Renal cortical epithelial cell (primary cell): ENCODE data around the gene GSN. TPM values are rescaled to one million over a fixed set of nuclear protein-coding genes. Genes with fewer than 3 reads are reported as not detected.

Experiments
- DNase-seq: peaks from one replicate; pipeline ENCODE4 v3.0.0-alpha.2; 2011; ENCODE audit warnings: low read depth
- total RNA-seq: library from RNA; depleted of rRNA; stranded (reverse); fragments of >200 nt; gene quantifications from 2 replicates; pipeline ENCODE4 v1.2.3, GENCODE V29; 2014

GSN gene
- total RNA-seq, 1 donor from 2014 or later = 645 TPM

DNA sequence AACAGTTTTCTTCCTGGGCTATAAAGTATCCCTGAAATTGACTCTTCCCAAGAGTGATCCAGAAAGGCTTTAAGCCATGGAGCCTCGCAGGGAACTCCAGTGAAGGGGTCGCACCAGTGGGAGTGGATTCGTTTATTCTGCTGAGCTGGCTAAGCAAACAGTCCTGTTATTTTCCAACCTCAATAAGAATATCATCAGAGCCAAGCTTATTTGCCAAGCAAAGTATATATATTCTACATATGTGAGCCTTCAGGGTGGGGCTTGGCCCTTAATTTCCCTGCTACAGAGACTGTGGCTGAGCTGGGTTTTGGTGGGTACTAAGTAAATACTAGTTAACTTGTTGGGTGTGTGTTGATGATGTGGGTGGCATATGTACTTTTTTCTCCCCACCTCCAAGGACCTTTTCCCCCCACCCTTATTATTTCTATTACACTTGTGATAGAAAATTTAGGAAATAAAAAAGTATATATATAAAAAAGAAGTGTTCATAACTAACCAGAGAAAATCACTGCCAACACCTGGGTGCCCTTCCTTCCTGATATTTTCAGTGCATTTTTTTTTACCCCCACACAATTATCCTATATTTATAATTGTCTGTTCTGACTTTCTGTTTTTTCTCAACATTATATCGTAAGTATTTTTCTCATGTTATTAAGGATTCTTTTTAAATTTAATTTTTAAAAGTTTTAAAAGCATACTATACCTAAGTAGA, 5.3 kb downstream of the GSN start:
- DNase-seq = no peak

DNA sequence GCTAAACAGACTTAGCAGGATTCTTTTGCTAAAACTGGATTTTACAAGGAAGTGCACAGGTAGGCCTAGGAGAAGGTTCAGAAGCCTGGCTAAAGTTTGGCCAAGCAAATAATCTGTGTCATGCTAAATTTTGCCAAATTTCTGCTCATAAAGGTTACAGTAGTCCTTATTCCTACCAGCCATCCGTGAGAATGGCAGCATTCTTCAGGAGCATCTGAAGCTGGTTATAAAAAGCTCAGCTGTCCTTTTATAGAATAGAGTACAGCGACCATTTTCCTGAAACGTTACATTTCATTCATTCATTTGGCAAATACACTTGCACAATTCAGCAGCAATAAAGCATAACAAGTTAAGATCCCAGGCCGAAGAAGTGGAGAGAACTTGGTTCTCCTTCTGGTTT, 6.9 kb downstream of the GSN start:
- no peak for DNase-seq

DNA sequence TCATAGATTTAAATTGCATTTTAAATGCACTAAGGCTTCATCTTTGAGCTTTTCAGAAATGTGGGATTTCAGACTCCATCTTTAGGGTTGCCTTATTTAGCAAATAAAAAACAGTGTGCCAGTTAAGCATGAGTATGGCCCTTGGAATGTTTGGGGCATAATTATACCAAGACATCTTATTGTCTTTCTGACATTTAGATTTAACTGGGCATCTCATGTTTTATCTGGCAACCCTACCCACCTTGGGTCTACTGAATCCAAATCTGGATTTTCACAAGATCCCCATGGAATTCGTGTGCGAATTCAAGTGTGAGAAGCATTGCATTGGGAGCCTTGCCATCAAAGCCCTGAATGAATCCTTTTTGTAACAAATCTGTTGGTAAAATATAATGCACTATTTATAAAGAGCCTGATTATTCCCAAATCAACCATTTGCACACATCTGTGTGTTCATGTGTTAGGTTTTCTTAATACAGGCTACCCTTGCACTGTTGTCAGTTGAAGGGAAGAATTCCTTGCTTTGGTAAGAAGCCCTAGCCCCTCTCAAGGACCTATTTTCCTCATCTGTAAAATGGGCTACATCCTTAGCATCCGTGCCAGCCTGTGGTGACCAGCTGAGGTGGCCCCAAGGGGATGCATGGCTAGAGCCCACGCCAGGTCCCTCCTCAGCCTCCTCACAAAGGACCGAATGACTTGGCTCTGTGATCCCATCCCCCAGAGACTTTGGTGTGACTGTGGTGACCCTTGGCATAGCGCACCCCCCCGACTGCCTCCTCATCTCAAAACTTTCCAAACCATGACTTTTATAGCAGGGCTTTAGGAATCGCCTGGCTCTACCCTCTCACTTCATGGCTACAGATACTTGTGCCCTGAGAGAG, 8.1 kb downstream of the GSN start:
- no peak for DNase-seq

DNA sequence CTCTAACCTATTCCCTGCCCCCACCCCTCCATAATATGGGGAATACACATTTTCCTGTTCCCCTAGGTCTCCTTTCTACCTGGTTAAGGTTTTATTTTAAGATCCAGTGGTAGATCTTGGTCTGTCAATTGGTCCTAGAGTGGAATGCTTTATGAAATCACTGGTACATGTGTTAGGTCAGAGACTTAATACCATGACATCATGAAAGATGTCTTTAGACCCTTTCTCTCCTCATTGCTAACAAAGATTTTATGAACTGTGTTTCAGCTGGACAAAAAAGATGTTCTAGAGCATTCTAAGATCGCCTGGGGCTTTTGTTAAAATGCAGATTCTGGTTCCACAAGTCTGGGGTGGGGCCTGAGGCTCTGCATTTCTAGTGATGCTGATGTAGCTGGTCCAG, 9.1 kb downstream of the GSN start:
- no peak for DNase-seq

DNA sequence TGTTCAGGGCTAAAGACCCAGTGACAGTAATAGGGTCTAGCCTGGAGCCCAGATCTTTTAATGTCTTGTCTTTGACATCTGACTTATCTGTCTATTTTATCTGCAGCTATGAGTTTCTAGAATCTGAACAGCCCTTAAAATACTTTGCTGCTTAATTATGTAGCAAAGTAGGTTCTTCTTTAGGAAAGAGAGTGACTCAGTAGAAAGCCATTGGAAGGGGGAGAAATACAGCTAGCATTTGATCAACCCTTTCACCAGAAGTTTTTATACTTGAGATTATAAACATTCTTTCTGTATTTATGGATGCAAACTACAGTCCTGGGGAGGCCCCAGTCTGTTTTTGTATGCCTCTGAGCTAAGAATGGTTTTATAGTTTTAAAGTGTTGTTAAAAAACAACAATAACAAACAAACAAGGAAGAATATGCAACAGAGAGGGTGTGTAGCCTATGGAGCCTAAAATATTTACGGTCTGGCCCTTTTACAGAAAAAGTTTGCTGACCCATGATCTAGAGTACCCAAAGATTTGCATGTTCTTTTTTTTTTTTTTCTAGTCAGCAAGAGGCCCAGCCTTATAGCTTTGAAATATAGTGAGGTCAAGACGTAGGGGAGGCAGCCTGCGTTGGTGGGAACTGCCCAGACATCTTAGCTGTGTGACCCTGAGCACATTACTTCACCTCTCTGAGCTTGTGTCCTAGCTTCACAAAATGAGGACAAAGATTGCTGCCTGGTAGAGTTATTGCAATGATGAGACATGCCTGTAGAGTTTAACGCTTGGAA, 9.7 kb downstream of the GSN start:
- DNase-seq = peak; percentile 61

DNA sequence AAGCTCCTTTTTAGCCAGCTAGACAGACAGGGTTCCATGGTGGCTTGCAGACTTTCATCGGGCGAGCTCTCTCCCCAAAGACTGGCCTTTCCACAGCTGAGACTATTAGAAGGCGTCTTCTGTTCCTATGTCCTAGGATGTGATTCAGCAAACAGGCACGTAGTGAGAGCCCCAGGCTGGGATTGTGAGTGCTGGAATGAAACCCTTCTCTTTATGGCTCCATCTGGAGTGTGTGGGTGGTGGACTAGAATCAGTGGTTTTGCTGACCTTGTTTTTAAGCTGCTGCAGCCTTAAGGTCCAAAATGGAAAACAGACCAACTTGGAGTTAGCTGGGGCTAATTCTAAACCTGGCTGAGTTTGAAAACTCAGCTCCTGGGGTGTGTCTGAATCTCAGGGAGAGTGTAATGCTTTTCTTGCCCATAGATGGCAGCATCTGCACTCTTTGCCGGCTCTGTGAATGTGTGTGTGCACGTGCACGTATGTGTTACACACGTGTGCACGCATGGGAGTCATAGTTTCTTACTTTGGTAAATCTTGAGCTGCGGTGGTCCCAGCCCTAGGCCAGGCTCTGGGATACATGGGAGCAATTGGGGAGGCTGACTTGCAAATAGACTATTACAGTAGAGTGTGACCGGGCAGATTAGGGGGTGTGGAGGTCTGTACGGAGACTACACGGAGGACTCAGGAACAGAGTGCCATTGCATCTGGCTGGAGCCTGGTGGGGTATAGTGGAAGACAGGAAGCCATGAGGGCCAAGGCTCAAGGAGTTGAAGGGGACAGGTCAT, 10.7 kb downstream of the GSN start:
- peak; percentile 98 for DNase-seq

DNA sequence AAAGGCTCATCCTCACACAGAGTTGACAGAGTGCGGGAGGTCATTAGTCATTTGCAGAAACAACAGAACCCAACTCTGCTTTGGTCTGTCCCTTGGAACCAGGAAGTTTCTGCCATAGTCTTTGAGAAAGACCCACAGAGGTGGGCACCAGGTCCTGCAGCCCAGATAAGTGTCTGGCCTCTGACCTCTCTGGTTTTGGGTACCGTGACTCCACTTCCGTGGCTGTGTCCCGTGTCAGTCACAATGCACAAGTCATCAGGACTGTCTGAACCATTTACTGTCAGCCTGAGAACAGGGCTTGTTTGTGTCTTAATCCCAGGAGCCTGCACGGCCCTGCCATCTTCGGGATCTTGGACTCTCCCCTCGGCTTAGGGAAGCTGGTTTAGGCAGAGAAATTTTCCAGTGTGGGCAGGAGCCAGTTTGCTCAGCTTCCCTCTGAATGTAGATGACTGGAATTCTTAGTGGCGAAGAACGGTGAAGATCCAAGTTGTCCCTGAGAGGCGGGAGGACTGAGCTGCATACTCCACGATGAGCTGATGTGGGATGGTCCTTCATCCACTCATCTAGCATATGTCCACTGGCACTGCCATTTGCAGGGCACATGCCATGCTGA, 11.9 kb downstream of the GSN start:
- DNase-seq = no peak

DNA sequence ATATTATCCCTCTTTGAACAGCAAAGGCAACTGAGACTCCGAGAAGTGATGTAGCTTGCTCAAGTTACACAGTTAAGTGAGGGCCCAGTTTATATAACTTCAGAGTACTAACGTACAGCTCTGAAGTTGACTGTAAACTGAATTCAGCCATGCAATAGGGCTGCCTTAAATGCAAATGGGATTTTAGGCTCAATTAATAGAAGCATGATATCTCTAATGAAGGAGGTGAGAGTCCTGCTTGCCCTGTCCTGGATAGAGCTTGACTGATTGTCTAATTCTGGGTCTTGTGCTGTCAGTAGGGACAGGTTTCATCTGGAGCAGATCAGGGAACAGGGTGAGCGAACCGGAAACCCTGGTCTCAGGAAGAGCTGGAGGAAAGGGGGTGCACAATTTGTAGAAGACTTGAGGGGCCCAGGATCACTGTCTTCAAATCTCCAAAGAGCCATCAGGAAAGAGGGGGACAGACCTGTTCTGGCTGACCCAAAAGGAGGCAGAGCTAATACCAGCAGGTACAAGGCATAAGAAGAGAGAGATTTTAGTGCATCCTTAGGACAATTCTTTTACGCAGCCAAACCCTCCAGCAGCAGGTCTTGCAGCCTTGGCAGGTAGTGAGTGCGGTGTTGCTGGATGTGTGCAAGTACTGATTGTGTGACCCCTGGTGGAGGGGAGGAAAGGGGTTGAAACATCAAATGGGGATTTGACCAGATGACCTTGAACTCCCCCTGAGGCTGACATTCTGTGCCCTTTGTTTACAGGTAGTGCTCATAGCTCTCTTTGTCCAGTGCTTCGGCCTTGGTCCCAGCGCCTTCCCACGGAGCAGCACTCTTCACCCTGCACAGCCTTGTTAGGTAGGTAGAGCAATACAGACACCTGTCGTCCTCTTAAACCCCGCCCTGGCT, 13.0 kb downstream of the GSN start:
- no peak for DNase-seq

DNA sequence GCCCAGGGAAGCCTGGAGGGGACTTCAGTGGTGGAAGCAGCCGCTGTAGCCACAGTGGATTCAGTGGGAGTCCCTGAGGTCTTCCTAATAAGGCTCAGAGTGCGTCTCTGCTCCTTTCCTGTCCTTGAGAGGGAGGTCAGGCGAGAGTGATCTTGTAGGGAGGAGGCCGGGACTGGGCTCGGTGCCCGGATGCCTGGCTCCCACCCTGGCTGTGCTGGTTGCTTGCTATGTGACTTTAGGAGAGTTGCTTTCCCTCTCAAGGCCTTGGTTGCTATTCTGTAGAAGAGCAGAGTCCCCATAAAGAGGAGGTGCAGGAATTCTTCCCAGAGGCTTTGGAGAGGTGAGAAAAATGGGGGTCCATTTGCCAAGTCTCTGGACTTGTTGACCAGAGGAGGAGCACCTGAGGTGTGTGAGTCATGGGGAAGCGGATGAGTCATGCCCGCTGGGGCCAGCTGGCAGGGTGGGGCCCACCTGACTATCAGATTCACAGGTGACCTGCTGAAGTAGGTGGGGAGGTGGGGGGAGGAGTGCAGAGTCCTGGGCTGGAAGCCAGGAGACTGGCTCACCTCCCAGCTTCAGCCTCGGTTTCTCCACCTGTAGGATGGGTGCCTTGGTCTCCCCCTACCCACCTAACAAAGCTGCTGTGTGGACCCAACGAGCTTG, 13.8 kb downstream of the GSN start:
- peak; percentile 92 for DNase-seq

DNA sequence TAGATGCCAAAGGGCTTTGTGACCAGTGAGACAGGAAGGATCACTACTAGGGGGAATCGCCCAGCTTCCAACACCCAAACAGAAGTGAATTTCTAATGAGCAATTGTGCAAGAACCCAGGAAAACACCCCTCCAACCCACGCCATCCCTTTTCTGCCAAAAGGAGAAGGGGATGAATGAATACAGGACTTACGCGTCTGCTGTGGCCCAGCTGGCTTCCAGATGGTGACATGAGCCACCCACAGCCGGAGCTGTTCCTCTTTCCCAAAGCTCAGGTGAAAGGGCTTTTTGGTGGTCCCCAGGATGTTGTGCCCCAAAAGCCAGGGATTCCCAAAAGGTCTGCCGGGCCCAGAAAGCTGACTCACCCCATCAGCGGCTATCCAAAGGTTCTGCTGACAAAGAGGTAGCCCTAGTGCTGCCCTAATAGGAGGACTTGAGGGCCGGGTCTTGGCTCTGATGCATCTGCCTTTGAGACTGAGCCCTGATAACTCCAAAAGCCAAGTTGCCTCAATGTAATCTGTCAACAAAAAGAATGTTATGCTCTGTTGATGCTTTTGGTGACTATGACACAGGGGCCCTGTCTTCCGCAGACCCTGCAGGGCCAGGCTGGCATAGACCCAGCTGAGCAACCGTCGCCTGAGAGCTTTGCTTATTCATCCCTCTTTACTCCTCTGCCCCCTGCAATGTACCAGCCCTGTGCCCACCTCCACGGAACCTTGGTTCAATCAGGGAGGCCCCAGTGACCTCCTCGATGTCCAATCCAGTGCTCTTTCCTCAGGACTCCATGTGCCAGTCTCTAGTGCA, 14.5 kb downstream of the GSN start:
- DNase-seq = no peak

DNA sequence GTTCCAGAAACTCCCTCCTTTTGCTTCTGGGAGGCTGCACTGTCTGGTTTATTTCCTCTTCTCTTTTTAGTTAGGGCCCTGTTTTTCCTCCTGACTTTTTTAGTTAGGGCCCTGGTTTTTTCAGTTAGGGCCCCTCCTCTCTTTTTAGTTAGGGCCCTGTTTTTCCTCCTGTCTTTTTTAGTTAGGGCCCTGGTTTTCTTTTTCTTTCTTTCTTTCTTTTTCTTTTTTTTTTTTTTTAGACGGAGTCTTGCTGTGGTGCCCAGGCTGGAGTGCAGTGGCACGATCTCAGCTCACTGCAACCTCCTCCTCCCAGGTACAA, 15.1 kb downstream of the GSN start:
- no peak for DNase-seq

DNA sequence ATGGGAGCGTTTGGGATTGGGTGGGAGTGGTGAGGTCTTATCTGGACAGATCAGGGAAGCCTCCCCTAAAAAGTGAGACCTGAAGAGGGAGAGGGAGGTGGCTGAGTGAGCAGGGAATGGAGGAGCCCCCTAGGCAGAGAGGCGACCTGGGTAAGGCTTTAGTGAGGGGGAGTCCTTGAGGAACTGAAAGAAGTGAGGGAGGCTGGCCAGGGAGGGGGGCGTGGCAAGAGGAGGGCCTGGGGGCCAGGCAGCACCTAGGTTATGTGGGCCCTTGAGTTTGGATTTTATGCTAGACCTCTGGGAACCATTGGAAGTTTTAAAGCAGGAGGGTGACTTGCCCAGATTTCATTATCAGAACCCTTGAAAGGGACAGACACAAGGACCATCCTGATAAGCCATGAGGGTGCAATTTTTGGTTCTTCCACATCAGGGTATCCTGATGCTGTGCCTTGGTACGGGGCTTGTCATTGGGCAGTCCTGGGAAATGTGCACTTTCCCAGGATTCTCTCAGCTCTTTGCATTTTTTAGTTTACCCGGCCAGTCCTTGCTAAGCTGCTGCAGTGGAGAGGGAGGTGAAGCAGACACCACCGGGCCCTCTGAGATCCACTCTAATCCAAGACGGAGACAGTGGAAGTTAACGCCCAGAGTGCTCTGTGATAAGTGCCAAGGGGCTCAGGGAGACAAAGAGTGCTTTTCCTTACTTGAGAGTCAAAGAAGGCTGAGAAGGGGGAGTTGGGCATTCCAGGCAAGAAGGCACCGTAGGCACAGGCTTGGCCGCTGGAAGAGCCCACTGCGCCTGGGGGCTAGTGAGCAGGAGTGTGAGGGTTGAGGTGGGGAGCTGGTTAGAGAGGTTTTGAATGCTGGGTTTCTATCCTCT, 16.1 kb downstream of the GSN start:
- DNase-seq = no peak

DNA sequence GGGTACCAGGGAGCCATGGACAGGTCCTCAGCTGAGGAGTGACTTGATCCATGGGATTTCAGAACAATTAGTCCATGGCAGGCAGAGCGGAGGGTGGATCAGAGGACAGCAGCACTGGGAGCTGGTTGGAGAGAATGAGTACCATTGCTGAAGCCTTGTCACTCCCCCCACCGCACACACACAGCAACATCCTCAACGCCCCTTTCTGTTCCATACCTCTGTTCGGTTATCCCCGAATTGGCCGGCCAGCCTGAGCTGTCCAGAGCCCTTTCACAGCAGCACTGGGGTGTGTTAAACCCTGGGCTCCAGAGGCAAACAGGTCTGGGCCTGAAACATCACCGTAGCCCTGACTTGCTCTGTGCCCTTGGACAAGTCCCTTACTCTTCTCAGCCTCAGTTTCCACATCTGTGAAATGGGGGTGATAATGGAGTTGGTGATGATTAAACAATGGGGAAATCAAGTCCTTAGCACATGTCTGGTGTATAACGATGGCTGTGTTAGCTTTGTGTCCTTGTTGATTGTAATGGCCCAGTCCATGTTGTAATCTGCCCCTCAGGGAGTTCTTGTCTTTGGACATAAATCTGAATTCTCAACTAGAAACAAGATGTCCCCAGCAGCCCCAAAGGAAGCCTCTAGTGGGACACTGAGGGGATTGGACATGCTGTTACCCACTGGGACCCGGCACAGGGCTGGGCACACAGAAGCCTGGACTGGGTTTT, 16.9 kb downstream of the GSN start:
- DNase-seq = no peak

DNA sequence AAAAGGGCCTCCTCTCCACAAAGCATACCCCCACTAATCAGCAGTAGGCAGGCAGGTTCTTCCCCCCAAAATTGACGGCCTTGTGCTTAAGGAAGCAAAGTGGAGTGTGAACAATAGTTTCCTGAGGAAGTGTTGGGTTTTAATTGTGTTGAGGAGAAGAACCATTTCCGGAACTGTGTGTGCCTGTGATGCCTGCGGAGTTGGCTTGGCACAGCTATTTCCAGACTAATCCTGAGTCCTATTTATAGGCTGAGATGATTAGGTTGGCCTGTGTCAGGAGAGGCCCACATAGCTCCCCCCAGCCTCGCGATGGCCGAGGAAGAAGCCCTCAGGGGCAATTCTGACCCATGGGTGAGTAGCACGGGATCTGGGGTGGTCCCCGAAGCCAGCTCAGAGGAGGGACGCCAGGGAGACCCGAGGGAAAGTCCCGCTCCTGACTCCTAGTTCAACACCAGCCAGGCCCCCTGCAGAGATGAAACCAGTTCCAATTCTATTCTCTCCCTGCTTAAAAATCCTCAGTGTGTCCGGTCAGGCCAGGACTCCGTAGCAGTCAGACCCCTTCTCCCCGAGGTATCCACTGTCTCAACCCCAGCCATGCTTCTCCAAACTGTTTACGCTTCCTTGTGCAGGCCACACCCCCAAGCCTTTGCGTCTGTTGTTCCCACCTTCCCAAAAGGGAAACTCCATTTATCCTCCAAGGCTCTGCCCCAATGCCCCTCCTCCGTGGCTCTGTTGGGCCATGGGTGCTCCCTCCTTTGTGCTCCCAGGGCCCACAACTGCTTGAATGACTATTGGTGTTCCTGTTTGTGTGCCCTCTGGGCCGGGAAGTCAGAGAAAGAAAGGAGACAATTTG, 18.1 kb downstream of the GSN start:
- peak; percentile 76 for DNase-seq

DNA sequence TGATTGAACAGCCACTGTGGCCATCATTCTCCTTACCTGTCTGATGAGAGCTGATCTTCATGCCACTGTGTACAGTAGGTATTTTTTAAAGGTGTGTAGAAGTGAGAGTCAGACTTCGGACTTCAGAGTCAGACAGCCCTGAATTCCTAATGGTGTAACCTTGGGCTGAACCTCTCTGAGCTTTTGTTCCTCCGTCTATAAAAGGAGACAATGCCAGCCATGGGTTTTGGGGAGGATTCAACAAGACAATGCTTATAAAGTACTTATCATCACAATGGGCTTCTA, 18.7 kb downstream of the GSN start:
- no peak for DNase-seq

DNA sequence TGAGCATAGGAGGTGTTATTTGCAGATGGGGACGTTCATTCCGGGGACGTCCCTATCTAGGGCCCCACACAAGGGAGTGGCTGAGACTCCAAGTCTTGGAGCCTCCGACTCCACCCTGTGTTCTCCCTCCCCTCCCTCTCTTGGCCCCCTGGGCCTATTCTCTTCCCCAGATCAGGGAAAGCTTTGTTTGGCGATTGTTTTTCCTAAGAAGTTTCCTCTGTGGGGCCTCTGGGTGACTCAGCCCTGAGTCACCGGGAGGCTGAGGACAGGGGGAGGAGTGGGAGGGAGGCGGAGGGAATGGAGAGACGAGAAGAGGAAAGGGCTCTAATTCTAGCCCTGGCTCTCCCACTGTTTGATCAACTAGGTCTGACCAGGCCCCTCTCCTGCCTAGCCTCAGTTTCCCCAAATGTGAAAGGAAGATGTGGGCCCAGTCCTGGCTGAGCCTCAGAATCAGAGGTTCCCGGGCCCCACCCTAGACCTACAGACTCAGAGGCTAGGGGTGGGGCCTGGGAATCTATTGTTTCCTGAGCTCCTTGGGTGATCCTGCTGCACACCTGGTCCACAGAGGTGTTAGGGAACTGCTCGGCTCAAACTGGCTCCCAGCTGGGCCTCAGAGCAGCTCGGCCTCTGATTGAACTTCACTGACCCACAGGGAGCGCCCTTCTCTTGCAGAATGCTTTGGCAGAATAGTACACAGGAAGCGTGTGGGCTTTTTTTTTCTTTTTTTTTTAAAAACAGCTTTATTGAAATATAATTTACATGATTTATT, 19.2 kb downstream of the GSN start:
- peak; percentile 95 for DNase-seq
